NK-92 (cell line): Measurements from ENCODE around the gene TMEM121.

ENCODE experiments used
- DNase-seq: peaks from one replicate; lab custom pipeline; 2025; ENCODE audit not compliant: unreplicated experiment; lab: John Stamatoyannopoulos, UW

TMEM121 gene

DNA sequence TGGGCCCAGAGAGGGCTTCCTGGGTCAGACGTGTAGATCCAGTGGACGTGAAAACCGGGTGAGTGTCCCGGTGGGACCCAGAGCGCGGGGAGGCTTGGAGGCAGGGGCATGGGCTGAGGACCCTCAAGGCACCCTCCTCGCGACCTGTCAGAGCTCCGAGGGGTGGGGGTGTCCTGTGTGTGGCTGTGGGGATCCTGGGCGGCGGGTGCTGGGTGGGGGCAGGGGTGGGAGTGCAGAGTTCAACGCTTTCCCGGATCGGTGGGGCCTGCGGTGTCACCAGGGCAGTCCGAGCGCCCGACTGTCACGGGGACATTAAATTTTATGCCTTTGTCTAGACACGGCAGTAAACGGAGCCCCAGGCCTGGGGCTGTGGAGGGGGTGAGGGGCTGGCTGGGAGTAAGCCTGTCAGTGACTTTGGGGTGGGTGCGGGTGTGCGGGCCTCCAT, 1.0 kb downstream of the TMEM121 start:
- no peak for DNase-seq

- no peak for DNase-seq
These were observed 1.6 kb downstream of the TMEM121 start for GRCh38 chr14:105527826-105528585.

GRCh38 chr14:105528586-105529318, 2.4 kb downstream of the TMEM121 start:
- DNase-seq = no peak

GRCh38 chr14:105529319-105529568, 2.9 kb downstream of the TMEM121 start:
- DNase-seq = no peak

GRCh38 chr14:105529569-105530284, 3.3 kb downstream of the TMEM121 start:
- no peak for DNase-seq

DNA sequence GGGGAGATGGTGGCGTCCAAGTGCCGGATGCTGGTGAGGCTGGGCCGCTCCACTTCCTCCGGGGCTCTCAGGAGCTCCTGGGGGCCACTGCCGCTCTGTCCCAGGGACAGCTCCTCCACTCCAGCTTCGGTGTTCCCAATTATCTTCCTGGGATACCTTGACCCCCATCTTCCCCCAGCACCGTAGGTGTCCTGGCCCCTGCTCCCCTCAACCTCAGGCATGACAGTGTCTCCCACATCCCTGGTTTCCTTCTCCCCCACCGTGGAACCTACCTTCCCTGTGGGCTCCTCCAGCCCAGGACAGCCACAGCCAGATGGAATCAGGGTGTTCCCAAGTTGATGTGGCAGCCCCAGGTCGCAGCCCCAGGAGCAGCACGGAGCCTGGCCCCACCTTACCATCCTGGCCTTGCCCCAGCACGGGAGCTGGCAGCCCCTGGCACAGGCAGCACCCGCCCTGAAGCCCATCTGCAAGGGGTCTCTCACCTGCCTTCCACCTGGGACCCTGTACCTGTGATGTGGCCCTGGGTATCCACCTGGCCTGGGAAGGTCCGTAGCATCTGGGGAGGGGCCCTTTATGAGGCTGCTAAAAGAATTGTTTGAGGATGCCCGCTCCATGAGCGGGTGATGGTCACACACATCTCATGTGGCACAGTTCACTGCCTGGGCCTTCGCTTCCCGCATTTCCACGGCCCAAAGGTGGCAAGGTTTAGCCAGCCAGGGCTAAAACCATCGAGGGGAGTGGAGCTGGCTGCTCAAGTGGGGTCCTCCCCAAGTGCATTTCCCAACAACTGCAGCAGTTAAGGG, 4.1 kb downstream of the TMEM121 start:
- DNase-seq = no peak

DNA sequence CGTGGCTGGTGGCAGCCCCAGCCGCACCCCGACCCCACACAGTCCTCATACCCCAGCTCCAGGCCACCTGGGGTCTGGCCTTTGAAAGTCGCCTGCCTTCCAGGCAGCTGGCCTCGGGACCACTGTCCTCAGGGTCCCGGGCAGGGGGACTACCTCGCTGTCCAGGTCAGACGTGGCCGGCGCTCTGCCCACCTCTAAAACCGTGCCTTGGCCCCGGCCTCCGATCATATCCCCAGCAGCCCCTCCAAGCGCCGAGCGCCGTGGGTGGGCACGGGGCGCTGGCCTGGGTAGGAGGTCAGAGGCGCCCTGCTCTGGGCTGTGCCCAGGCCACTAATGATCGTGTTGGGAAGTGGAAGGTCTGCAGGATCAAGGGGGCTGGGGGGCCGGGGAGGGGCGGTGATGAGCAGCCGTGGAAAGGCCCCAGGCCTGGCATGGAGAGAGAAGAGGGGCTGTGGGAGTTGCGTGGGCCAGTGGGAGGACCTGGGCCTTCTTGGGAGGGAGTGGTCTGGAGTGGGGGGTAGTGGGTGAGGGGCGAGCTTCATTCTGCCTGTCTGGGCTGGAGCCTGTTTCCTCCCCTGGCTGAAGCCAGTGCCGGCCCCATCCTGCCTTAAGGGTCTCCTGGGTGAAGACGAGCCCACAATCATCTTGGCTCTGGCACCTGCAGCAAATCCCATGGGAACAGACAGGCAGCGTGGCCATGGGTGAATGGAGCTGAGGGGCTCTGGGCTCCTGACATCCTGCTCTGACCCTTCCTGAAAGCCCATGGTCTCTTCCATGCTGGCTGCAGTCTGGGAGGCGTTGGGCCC, 4.9 kb downstream of the TMEM121 start:
- no peak for DNase-seq

DNA sequence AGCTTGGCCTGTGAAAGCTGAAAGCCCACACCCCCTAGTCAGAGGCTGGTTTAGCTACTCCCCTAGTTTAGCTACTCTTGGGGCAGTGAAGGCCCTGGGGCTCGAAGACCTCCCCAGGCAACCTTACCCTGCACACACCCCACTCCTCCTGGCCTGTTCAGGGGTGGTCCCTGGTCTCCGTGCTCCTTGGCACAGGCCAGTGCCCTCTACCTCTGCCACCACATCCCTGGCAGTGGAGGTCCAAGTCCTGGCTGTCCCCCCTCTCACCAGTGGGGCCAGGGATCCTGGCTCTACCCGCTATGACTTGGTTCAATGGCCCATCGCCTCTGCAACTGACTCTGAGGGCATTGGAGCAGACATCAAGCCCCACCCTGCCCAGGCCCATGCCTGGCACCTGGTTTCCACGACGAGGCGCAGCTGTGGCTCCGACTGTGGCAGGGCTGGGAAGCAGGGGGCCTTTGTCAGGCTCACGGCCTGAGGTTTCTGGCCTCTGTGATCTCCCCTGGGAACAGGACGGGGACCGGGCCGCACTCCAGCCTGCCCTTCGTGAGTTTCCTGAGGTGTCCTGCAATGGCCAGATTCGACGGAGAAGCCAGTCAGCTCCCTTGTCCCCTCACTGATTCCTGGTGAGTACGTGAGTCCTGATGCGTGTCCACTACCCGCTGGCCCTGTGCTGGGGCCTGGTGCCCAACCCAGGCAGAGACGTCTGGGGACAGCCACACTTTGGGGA, 5.7 kb downstream of the TMEM121 start:
- no peak for DNase-seq

GRCh38 chr14:105532735-105533141, 6.4 kb downstream of the TMEM121 start:
- no peak for DNase-seq

- DNase-seq = no peak
These were observed 7.0 kb downstream of the TMEM121 start for GRCh38 chr14:105533391-105533790.

DNA sequence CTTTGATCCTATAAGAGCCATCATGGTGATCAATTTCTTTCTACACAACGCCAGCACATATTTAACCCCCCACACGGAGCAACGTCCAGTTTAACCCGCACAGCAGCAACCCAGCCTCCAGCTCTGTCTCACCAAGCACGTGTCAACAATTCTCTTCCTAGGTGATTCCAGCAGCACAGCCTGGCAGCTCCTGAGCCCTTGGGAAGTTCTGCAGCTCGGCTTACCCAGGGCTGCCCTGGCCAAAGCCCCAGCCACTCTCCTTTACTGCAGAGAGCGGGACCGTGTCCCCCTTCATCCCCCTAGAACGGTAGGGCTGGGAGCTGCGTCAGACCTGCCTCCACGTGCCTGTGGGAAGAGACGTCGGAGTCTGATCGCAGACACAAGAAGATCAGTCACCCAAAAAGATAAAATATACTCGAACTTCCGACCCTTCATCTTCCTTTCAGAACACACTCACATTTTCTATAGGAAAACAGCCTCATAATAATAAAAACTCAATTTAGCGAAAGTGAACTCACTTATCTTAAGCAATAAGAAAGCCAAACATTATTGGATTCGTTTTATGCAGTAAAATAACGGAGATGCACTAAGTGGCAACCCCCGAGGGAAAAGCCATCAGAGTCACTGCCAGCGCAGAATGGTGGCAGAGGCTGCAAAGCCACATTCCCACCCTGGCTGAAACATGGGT, 7.6 kb downstream of the TMEM121 start:
- DNase-seq = no peak

DNA sequence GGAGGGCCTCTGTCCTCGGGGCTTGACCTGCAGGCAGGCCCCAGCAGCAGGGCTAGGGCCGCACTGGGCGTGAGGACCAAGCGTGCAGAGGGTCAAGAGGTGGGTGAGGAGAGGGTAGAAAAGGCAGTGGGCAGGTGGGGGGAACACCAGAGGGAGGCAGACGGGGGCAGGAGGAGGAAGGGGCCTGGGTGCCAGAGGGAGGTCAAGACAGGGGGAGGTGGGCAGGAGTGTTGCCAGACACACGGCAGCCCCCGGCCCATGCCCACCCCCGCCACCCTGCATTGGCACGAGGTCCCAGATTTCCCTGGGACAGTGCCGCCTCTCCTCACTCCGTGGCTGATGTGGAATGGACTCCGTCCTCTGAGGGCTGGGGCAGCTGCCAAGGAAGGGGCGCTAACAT, 8.2 kb downstream of the TMEM121 start:
- DNase-seq = no peak

GRCh38 chr14:105536051-105536450, 9.7 kb downstream of the TMEM121 start:
- DNase-seq = no peak

DNA sequence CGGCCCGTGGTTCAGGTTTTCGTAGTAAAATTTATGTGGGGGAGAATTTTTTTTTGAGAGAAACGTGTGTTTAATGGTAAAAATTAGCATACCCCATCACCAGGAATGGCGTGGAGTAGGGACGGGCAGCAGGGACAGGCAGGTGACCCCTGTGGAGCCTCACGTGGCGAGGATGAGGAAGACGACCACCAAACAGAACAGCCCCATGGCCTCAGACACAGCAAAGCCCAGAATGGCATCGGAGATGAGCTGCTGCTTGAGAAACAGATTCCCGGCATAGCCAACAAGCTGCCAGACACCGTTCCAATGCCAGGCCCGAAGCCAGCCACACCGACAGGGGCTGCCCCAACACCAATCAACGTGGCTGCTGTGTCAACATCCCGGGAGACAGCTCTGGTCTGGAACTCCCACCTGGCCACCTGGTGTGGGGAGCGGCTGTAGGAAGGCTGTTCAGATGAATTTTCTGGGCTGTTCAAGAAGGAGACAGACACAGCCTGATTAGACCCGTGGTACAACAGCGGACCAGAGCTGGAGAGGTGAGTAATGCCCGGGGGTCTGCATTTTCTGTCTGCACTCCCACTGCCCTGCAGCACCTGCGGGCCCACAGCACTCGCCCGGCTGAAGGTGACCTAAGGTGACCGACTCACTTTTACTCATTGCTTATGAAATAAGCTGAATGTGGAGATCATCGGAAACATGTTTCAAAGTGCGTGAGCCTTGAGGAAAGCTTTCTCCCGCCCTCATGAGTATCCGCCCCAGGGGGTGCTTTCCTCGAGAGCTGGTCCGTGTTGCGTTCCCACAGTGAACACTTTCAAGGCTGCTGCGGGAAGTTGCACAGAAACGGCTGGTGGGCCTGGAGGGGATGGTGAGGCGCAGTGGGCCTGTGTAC, 10.6 kb downstream of the TMEM121 start:
- DNase-seq = no peak

DNA sequence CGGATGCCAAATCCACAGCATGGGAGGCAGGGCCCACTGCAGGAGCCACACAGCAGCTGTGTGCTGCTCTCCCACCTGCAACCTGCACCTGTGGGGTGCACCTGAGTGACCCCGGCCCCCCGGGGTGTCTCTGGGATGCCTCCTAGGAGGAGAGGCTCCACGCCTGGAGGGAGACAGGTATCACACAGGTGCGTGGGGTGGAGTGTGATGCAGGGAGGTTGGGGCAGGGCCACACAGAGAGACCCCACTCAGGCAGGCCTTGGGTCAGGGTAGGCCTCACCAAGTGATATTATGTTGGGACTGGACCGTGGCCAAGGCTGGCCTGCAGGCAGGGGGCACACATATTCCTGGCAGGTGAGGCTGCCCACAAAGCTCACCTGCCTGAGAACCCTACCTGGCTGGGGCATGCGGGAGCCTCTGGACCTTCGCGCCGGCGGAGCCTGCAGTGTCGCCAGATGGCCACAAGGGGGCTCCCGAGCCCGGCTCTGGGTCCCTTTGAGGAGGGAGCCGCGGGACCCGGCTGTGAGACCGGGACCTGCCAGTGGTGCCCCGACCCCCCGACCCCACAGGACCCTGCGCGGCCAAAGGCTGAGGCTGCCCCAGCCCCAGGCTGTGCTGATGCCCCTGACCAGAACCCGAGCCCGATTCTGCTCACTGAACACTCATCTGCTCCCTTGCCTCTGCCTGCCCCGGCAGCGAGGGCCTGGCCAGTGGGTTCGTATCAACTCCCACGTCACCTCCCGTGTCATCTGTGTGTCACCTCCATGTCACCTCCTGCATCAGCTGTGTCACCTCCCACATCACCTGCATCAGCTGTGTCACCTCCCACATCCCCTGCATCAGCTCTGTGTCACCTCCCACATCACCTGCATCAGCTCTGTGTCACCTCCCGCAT, 11.4 kb downstream of the TMEM121 start:
- no peak for DNase-seq

GRCh38 chr14:105538481-105539049, 12.2 kb downstream of the TMEM121 start:
- no peak for DNase-seq

DNA sequence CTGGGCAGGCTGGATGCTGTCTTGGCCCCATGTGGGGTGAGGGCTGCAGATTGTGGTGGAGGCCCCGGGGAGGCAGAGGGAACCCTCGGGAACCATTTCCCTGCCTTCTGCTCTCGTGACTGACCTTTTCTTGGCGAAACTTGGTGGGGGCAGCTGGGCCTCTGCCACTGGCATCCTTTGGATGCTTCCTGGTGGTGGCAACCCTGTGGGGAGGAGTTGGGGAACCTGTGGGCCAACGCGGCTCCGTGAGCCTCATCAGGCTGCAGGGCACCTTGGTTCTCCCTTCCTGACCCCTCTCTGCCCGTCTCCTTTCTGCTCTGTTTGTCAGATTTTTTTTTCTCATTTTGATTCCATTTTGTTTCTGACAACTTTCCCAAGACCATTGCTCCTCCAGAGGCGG, 14.4 kb downstream of the TMEM121 start:
- no peak for DNase-seq
